T-helper 2 cell treated with Interferon-gamma antibody and Interleukin-4, amounts not matched to agents 5 μg/mL and 100 μg/mL, for 36 hours (primary cell): Measurements from ENCODE around the gene WRNIP1.
A peak's percentile ranks its signal among the peaks of the same experiment; 100 is the strongest.
"Not testable (repeated sequence)": the region's sequence is repeated elsewhere in the genome, so short reads cannot be mapped to it uniquely, and the experiment has no call there.

Source experiments
- DNase-seq: peaks from one replicate; pipeline ENCODE4 v3.0.0; 2021; ENCODE audit warnings: low spot score
- H3K27ac Mint-ChIP-seq: one replicate; pipeline ENCODE4 v1.8.0; 2021; ENCODE audit warnings: mild to moderate bottlenecking, mixed read lengths
- H3K27me3 Mint-ChIP-seq: one replicate; pipeline ENCODE4 v1.8.0; 2021; ENCODE audit warnings: low read depth, mixed read lengths
- H3K36me3 Mint-ChIP-seq: one replicate; pipeline ENCODE4 v1.8.0; 2021; ENCODE audit warnings: low read depth, mixed read lengths
- H3K4me1 Mint-ChIP-seq: one replicate; pipeline ENCODE4 v1.8.0; 2021; ENCODE audit warnings: low read depth, mixed read lengths
- H3K4me3 Mint-ChIP-seq: one replicate; pipeline ENCODE4 v1.8.0; 2022; ENCODE audit warnings: mild to moderate bottlenecking, moderate library complexity, mixed read lengths
- H3K9me3 Mint-ChIP-seq: one replicate; pipeline ENCODE4 v1.8.0; 2021; ENCODE audit warnings: mixed read lengths

WRNIP1 gene

DNA sequence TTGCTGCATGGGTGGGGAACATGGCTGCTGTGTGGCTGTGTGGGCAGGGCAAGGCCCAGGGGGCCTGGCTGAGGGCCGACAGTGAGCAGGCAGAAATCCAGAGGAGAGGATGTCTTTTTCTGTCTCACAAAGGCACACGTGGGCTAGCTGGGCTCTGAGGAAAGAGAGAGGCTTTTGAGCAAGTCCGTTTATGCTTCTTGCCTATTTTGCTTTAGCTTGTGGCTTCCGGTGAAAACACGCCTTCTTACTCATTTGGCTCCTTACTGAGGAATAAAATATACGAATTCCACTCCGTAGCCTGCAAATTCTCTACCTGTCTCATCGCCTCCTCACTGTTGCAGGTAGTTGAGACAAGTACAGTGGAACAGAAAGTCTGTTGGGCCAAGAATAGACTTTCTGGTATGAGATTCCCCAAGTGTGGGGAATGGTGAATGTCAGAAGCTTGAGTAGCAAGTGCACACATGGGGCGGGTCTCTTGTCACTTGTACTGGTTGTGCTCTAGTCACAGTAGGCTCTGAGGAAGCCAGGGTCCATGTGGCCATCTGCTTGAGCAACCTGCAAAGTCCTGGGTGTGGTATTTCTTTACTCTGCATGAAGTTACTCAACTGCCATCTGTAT is 28.4 kb downstream of the WRNIP1 start:
- Mint-ChIP-seq H3K4me1 (peaks cover 51% of the 10 kb centered on the region), H3K27me3 (no peaks in the 10 kb centered on the region), H3K4me3 (peak overlapping the region; percentile 73), H3K9me3 (no peaks in the 10 kb centered on the region), H3K27ac (peak overlapping the region; percentile 92), H3K36me3 (peaks cover 11% of the 10 kb centered on the region)
- peak; percentile 56 for DNase-seq

DNA sequence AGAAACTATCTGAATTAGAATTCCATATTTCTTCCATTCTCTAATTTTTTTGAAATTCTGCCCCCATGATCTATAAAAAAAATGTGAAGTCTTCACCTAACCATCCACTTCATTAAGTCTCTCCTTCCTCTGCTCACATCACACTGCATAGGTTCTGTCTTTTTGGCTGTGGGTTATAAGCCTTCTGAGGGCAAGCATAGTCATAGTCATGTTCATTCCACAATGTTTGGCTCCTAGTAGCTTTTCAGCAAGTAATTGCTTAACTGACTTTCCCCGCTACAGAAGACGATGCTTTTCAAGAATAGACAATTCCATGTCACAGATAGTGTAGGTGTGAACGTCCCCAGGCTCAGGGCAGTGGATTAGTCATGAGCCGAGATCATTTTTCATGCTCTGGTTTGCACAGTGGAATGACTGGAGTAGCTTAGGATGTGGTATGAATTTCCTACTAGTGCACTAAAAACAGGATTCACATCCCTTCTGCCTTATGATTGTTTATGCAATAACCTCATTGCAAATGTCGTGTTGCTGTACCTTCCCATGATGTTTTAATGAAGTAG is 29.1 kb downstream of the WRNIP1 start:
- DNase-seq: no peak
- Mint-ChIP-seq H3K9me3 (no peaks in the 10 kb centered on the region), H3K27me3 (no peaks in the 10 kb centered on the region), H3K4me3 (peak overlapping the region; percentile 73), H3K4me1 (peaks cover 51% of the 10 kb centered on the region), H3K27ac (peak overlapping the region; percentile 92), H3K36me3 (peaks cover 11% of the 10 kb centered on the region)

DNA sequence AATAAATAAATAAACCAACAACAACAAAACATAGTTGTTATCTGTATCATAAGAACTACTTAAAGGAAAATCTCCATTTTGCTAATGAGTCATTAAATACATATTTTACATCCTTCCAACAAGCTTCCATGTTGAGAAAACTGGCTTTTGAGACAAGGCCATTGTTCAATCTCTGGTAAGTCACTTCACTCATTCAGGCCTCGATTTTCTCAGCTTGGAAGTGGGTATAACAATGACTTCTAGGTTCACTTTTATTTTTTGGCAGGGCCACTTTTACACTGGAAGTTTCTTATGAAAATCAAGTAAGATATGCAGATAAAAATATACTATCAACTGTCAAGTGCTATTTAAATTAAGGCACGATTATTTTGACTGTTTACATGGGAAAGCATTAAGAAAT is 30.0 kb downstream of the WRNIP1 start:
- Mint-ChIP-seq H3K27ac (no peak overlapping the region), H3K9me3 (no peaks in the 10 kb centered on the region), H3K4me1 (peaks cover 60% of the 10 kb centered on the region), H3K36me3 (peaks cover 11% of the 10 kb centered on the region), H3K4me3 (no peak overlapping the region), H3K27me3 (no peaks in the 10 kb centered on the region)
- DNase-seq: no peak

DNA sequence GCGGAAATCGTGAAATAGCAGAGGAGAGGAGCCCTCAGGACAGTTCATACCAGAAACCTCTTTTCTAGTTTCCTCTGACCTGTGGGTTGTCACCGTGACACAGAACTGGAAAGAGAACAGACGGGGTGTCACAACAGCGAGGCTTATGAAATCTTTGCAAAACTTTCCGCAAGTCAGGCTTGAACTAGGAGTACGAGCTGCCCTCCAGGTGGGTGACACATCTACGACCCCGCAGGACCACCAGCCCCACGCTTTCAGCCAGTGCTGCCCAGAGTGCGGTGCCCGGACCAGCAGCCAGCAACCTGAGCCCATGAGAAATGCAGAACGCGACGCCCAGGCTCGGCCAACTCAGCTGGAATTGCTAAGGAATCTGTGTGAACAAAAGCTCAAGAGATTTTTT is 30.8 kb downstream of the WRNIP1 start:
- Mint-ChIP-seq H3K36me3 (peaks cover 11% of the 10 kb centered on the region), H3K27me3 (no peaks in the 10 kb centered on the region), H3K9me3 (no peaks in the 10 kb centered on the region), H3K4me1 (peaks cover 62% of the 10 kb centered on the region), H3K27ac (no peak overlapping the region), H3K4me3 (no peak overlapping the region)
- no peak for DNase-seq

DNA sequence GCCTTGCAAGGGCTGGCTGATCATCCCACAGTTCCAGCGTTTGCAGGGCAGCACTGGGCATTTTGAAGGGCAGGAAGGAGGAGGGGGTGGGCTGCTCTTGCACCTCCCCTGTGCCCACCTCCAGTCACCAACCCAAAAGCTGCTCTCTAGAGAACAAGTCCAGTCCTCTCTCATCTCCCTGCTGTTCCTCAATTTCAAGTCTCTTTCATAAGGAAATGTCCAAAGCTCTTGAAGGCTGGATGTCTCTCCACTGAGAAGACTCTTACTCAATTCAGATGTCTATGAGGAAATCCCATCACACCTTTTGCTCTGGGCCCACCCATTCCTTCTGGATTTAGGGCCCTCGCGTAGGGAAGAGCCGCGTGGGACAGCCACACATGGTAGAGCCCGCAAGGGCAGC is 31.7 kb downstream of the WRNIP1 start:
- H3K4me3 Mint-ChIP-seq: no peak overlapping the region
- H3K36me3 Mint-ChIP-seq: peaks cover 8% of the 10 kb centered on the region
- peaks cover 58% of the 10 kb centered on the region for H3K4me1 Mint-ChIP-seq
- DNase-seq: no peak
- H3K27me3 Mint-ChIP-seq: no peaks in the 10 kb centered on the region
- H3K9me3 Mint-ChIP-seq: no peaks in the 10 kb centered on the region
- no peak overlapping the region for H3K27ac Mint-ChIP-seq

DNA sequence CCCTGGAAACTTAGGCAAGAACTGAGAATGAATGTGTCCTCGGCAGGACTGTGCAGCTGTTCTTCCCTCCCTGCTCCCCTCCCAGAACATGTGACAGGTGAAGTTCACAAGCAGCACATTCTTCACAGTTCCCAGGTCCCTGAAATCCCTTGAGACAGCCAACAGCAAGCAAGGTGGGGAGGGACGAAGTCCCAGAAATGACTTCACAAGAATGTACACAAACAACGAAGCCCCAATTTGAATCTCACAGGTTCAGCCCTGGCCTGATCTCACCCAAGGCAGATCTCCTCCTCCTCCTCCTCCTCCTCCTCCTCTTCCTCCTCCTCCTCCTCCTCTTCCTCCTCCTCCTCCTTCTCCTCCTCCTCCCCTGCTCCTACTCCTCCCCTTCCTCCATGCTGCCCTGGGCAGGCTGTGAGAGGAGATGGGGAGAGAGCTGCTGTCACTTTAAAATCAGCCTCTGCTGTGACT is 32.4 kb downstream of the WRNIP1 start:
- no peak for DNase-seq
- Mint-ChIP-seq H3K9me3 (no peaks in the 10 kb centered on the region), H3K27ac (peak overlapping the region; percentile 77), H3K4me1 (peaks cover 54% of the 10 kb centered on the region), H3K36me3 (peaks cover 8% of the 10 kb centered on the region), H3K4me3 (no peak overlapping the region), H3K27me3 (no peaks in the 10 kb centered on the region)

DNA sequence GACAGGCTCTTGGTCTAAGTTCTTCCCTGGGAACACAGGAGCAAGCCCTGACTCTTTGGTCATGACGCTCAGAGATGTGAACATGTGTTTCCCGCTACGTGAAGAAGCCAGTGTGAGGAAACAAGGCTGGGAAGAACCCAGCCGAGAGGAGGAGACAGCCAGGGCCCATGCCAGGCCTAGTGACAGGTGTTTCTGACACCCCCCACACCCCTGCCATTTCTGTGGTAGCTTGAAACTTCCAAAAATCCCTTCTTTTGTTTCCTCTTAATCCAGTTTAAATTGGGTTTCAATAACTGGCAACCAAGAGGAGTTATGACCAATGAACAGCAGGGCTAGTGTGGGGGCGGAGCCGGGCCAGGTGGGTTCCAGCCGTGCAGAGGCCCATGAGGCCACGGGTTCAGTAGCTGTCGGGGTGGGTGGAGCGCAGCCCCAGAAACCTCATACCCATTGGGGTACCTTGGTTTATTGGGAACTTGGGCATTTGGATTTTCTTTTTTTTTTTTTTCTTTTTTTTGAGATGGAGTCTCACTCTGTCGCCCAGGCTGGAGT is 33.5 kb downstream of the WRNIP1 start:
- peaks cover 43% of the 10 kb centered on the region for H3K4me1 Mint-ChIP-seq
- H3K27me3 Mint-ChIP-seq: no peaks in the 10 kb centered on the region
- H3K9me3 Mint-ChIP-seq: no peaks in the 10 kb centered on the region
- DNase-seq: no peak
- H3K27ac Mint-ChIP-seq: no peak overlapping the region
- H3K4me3 Mint-ChIP-seq: no peak overlapping the region
- peaks cover 5% of the 10 kb centered on the region for H3K36me3 Mint-ChIP-seq

DNA sequence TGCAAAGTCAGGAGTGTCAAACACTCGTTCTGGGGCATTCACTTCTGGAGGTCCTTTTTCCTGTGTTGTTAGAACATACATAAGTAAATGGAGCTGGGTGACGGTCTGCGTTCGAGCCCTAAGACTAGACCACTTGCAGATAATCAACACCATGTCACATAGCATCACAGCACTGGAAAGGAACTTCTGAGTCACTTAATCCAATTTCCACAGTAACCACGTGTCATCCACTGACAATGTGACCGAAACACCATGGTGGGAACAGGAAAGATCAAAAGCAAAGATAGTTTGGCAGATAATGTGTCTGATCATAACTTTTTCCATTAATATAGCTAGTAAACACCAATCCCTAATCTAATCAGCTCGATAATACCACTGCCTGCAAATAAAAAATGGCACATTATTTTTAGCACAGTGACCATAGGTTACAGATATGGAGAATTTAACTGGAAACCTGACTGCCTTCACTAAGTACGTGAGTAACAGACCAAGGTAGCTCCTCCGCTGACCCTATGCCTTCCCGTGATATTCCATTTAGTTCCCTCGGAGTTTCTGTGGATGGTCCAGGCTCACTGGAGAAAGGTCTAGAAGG is 34.8 kb downstream of the WRNIP1 start:
- peaks cover 5% of the 10 kb centered on the region for H3K36me3 Mint-ChIP-seq
- peak; percentile 49 for DNase-seq
- no peak overlapping the region for H3K4me3 Mint-ChIP-seq
- H3K27me3 Mint-ChIP-seq: no peaks in the 10 kb centered on the region
- peaks cover 35% of the 10 kb centered on the region for H3K4me1 Mint-ChIP-seq
- no peaks in the 10 kb centered on the region for H3K9me3 Mint-ChIP-seq
- H3K27ac Mint-ChIP-seq: peak overlapping the region; percentile 41

DNA sequence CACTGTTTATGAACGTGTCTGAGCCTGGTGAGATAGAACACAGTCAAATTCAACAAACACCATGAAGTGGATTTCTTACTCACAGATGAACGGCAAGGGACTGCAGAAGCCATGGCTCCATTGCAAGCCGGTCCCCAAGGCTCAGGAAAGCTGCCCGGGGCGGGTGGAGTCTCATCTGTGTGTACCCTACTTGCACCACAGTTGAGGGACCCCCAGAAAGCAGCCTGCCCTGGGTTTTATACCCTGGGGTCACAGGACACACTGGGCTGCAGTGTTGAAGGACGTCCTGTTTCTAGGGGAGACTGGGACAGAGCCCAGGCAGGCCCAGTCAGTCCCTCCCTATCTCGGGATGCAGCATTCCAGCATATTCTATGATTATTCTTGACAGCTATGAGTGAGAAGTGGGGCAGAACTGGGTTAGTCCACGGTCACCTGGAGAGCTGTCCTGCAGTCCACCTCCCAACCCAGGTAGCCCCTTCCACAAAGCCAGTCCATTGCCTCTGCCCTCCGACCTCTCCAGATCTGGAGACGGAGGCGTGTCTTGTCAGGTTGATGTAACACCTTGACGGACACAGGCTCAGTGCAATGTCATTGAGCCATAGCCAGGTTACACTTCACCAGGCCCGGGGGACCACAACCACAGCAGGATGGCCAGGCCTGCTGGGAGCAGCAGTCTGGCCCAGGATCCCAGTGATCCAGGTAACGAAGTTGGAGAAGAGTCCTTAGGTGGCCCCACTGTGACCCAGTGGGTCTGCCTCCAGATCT is 35.5 kb downstream of the WRNIP1 start:
- Mint-ChIP-seq H3K4me3 (no peak overlapping the region), H3K27me3 (no peaks in the 10 kb centered on the region)
- no peak for DNase-seq

DNA sequence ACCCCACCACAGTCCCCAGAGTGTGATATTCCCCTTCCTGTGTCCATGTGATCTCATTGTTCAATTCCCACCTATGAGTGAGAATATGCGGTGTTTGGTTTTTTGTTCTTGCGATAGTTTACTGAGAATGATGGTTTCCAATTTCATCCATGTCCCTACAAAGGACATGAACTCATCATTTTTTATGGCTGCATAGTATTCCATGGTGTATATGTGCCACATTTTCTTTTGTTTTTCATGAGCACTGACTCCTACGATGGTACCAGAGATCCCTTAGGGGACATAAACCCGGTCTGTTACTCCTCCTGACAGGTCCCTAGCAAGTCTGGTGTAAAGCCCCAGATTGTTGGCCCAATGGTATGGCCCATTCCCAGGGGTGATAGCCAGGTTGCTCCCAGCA is 36.5 kb downstream of the WRNIP1 start:
- not testable (repeated sequence) for H3K27ac Mint-ChIP-seq, DNase-seq, H3K9me3 Mint-ChIP-seq, H3K27me3 Mint-ChIP-seq, H3K36me3 Mint-ChIP-seq, H3K4me3 Mint-ChIP-seq
- peaks cover 27% of the 10 kb centered on the region for H3K4me1 Mint-ChIP-seq

More for the DNA sequence above, 35.5 kb downstream of the WRNIP1 start:
- peaks cover 5% of the 10 kb centered on the region for H3K36me3 Mint-ChIP-seq
- H3K9me3 Mint-ChIP-seq: no peaks in the 10 kb centered on the region
- H3K4me1 Mint-ChIP-seq: peaks cover 30% of the 10 kb centered on the region
- no peak overlapping the region for H3K27ac Mint-ChIP-seq

DNA sequence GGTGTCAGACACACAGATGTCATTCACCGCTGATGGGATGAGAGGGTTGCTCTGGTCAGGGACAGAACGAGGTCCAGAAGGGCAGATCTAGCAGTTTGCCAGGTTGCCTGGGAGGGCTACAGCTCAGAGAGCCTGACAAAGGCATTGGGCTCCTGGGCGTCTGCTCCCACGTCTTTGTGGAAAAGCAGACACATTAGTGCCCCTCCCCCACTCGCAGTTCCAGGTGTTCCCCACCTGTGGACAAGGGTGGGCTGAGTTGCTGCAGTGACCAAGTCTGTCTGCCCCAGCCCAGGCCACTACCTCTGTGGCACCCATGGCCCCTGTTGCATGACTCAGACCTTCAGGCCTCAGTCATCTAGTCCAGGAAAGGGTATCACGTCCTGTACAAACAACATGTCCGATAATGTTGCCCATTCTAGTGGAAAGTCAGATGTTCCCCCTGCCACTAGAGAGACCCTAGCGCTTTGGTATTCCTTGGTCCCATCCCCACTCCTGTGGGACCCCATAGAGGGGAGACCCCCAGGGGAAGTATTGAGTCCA is 37.4 kb downstream of the WRNIP1 start:
- Mint-ChIP-seq H3K4me3 (no peak overlapping the region), H3K27me3 (no peaks in the 10 kb centered on the region), H3K9me3 (no peaks in the 10 kb centered on the region), H3K36me3 (no peaks in the 10 kb centered on the region), H3K27ac (no peak overlapping the region), H3K4me1 (peaks cover 19% of the 10 kb centered on the region)
- no peak for DNase-seq

DNA sequence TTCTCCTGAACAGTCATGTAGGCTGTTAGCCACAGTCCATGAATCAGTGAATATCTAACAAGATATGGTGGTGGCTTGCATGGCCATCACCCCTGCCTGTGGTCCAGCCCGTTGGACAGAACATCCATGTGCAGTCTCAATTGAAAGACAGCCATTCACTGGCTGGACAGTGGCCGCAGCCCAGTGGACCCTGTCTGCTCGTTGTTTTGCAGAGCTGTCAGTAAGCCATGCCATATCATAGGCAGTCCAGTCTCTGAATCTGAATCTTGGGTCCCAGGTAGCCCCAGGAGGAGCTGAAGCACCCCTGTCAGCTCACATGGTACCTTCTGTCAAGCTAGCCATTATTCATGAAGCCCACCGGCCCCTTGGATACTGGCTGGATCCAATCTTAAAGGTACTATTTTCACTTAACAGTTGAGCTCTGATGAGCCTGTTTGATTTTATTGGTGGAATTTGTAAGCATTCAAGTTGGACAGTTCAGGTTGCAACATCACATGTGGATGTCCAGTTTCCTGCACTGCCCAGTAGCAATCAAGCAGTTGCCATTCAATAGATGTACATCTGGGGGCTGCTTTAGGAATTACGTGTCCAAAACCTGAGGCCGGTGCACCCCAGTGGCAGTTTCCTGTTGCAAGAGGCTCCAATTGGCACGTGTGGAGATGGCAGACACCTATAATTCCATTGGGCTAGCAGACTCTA is 38.7 kb downstream of the WRNIP1 start:
- Mint-ChIP-seq H3K4me3 (no peak overlapping the region), H3K36me3 (no peaks in the 10 kb centered on the region), H3K4me1 (peaks cover 13% of the 10 kb centered on the region), H3K27me3 (no peaks in the 10 kb centered on the region), H3K9me3 (no peaks in the 10 kb centered on the region), H3K27ac (no peak overlapping the region)
- no peak for DNase-seq

DNA sequence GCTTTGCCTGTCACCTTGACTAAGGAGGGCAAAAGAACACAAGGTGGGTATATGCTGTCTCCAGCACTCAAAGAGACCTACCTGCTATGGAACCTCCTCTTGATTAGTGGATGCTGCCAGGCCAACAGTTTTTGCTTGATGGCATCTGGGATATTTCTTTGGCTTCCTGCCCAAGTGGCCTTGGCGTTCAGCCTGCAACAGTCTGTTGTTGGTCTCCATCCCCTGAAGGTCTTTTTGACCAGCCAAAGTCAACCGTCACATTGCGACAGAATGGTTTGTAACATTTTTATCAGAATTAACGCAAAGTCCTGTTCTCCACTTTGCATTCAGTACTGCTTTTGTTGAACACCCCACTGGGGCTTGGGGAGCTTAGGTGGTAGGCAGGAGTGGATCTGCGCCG is 39.3 kb downstream of the WRNIP1 start:
- no peak for DNase-seq
- no peaks in the 10 kb centered on the region for H3K27me3 Mint-ChIP-seq
- H3K36me3 Mint-ChIP-seq: no peaks in the 10 kb centered on the region
- H3K4me1 Mint-ChIP-seq: peaks cover 11% of the 10 kb centered on the region
- no peak overlapping the region for H3K27ac Mint-ChIP-seq
- H3K4me3 Mint-ChIP-seq: no peak overlapping the region
- H3K9me3 Mint-ChIP-seq: no peaks in the 10 kb centered on the region
